Common myeloid progenitor, CD34-positive (primary cell): ENCODE measurements around the gene PCCA.

Experiments used
- CTCF ChIA-PET: fragments of 350-600 bp; sonication (Branson Sonifier 250); formaldehyde crosslinking; loops from one replicate; lab custom pipeline; 2021; ENCODE audit warnings: antibody characterized with exemption; lab: Charles Lee
- POLR2A ChIA-PET: fragments of 350-600 bp; sonication (Branson Sonifier 250); formaldehyde crosslinking; loops from one replicate; lab custom pipeline; 2021; ENCODE audit warnings: antibody characterized with exemption; lab: Charles Lee
- DNase-seq, 3 donors: peaks; one replicate each; pipeline versions ENCODE4 v3.0.0 to v3.0.0-alpha.2; 2013
- H3K27ac ChIP-seq, 2 experiments: 1 replicate in 1 of 2; 2 replicates in 1 of 2; pipeline ENCODE4 v1.7.0; 2013; ENCODE audit warnings: inconsistent platforms in 2 of 2, low read length in 2 of 2, mild to moderate bottlenecking in 2 of 2, low read depth in 1 of 2, moderate library complexity in 1 of 2; ENCODE audit not compliant: severe bottlenecking in 2 of 2, insufficient read depth in 1 of 2, poor library complexity in 1 of 2
- H3K27me3 ChIP-seq, 5 experiments: replicated peaks in 2 of 5; 1 replicate in 3 of 5; 2 replicates in 2 of 5; pipeline versions ENCODE4 v1.6.1 to v1.7.0; 2013; ENCODE audit warnings: low read length in 4 of 5, mild to moderate bottlenecking in 2 of 5, moderate library complexity in 2 of 5, inconsistent platforms in 1 of 5; ENCODE audit not compliant: insufficient read depth in 5 of 5, control insufficient read depth in 4 of 5
- H3K36me3 ChIP-seq, 4 experiments: 1 replicate in 2 of 4; 2 replicates in 2 of 4; pipeline versions ENCODE4 v1.6.1 to v1.7.0; 2013; ENCODE audit warnings: low read length in 3 of 4, control low read depth in 1 of 4, mild to moderate bottlenecking in 1 of 4; ENCODE audit not compliant: control insufficient read depth in 4 of 4, insufficient read depth in 4 of 4
- H3K4me1 ChIP-seq, 4 experiments: 1 replicate in 3 of 4; 2 replicates in 1 of 4; pipeline versions ENCODE4 v1.6.1 to v1.7.1; 2013; ENCODE audit warnings: low read length in 3 of 4, mild to moderate bottlenecking in 3 of 4, control low read depth in 1 of 4, inconsistent platforms in 1 of 4, moderate library complexity in 1 of 4; ENCODE audit not compliant: control insufficient read depth in 4 of 4, insufficient read depth in 4 of 4; ENCODE audit errors: control extremely low read depth in 1 of 4
- H3K4me3 ChIP-seq, 7 experiments: 1 replicate in 4 of 7; 2 replicates in 3 of 7; pipeline versions ENCODE4 v1.5.1 to v1.7.0; 2013; ENCODE audit warnings: mild to moderate bottlenecking in 7 of 7, low read length in 6 of 7, moderate library complexity in 6 of 7, inconsistent platforms in 2 of 7, low read depth in 2 of 7, control low read depth in 1 of 7; ENCODE audit not compliant: insufficient read depth in 4 of 7, control insufficient read depth in 1 of 7; ENCODE audit errors: extremely low read depth in 1 of 7
- H3K9me3 ChIP-seq, 5 experiments: 1 replicate in 4 of 5; 2 replicates in 1 of 5; pipeline versions ENCODE4 v1.6.1 to v1.7.1; 2013; ENCODE audit warnings: low read length in 4 of 5, mild to moderate bottlenecking in 2 of 5, inconsistent platforms in 1 of 5, low read depth in 1 of 5, moderate library complexity in 1 of 5; ENCODE audit not compliant: control insufficient read depth in 4 of 5, insufficient read depth in 2 of 5; ENCODE audit errors: control extremely low read depth in 1 of 5
- whole genome bisulfite sequencing: methylation state at CpG from one replicate; pipeline ENCODE4 v1.1.5; 2013; ENCODE audit not compliant: insufficient coverage; 5-methylcytosine and 5-hydroxymethylcytosine counted together

PCCA gene

DNA sequence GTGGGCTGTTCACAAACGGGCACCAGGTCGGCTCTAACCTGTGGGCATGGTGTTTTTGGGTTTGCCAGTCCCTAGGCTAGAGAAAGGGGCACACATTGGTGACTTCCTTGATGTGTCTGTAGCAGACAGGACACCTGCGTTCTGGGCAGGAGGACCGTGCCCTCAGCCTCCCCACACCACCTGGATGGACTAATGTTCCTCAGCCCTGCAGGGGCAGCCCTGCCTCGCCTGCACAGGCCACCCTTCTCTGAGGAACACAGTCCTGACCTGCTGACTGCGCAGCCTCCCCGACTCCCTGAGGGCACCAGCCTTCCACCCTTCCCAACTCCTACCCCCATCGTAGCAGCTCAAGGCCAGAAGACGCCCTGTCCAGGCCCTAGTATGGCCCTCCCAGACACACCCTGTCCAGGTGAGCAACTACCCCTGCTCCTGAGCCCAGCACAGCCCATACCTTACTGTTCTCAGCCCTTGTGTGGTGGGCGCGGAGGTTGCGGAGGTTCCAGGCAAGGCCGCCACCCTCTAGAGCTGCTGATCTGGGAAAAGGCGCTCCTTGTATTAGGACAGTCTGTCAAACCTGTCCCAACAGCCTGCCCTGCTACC lies 444.0 kb downstream of the PCCA start:
- ChIA-PET POLR2A (no interaction called here), CTCF (interaction anchor here (1.1 kb wide), 1 partner anchor 18 kb away, joined by 4 read pairs; no protein-coding TSS in a partner anchor)
- WGBS, result 99% methylated on average over 14 of the region's 14 CpGs

GRCh38 chr13:100533588-100534041 lies 444.7 kb downstream of the PCCA start:
- 95% methylated on average over 19 of the region's 19 CpGs for WGBS
- CTCF ChIA-PET, result interaction anchor here (1.1 kb wide), 1 partner anchor 18 kb away, joined by 4 read pairs; no protein-coding TSS in a partner anchor
- no peaks in the 10 kb centered on the region for H3K9me3 ChIP-seq
- peaks cover 0 to 15% (median 2%) of the 10 kb centered on the region in 4 experiments for H3K36me3 ChIP-seq
- peaks cover 0 to 11% (median 4%) of the 10 kb centered on the region in 4 experiments for H3K4me1 ChIP-seq
- POLR2A ChIA-PET, result no interaction called here
- H3K27me3 ChIP-seq, result no peaks in the 10 kb centered on the region
- DNase-seq, result no peak
- H3K27ac ChIP-seq, result no peak overlapping the region
- H3K4me3 ChIP-seq, result no peak overlapping the region

More for the DNA sequence above, 444.0 kb downstream of the PCCA start:
- Histone ChIP-seq H3K36me3 (peaks cover 0 to 15% (median 4%) of the 10 kb centered on the region in 4 experiments), H3K27me3 (no peaks in the 10 kb centered on the region), H3K4me3 (no peak overlapping the region), H3K4me1 (peaks cover 0 to 5% (median 1%) of the 10 kb centered on the region in 4 experiments), H3K27ac (no peak overlapping the region), H3K9me3 (no peaks in the 10 kb centered on the region)
- no peak for DNase-seq

GRCh38 chr13:100534147-100534843 lies 445.4 kb downstream of the PCCA start:
- CTCF ChIA-PET, result interaction anchor here (1.1 kb wide), 1 partner anchor 19 kb away, joined by 4 read pairs; no protein-coding TSS in a partner anchor
- peaks cover 0 to 15% (median 2%) of the 10 kb centered on the region in 4 experiments for H3K36me3 ChIP-seq
- WGBS, result 98% methylated on average over 12 of the region's 13 CpGs
- no peaks in the 10 kb centered on the region for H3K9me3 ChIP-seq
- POLR2A ChIA-PET, result no interaction called here
- peaks cover 0 to 12% (median 4%) of the 10 kb centered on the region in 4 experiments for H3K4me1 ChIP-seq
- DNase-seq, result no peak
- H3K27me3 ChIP-seq, result no peaks in the 10 kb centered on the region
- no peak overlapping the region for H3K4me3 ChIP-seq
- H3K27ac ChIP-seq, result no peak overlapping the region

GRCh38 chr13:100534911-100535310 lies 446.0 kb downstream of the PCCA start:
- no peaks in the 10 kb centered on the region for H3K9me3 ChIP-seq
- no peak overlapping the region for H3K4me3 ChIP-seq
- peaks cover 0 to 12% (median 4%) of the 10 kb centered on the region in 4 experiments for H3K4me1 ChIP-seq
- peaks cover 0 to 15% (median 2%) of the 10 kb centered on the region in 4 experiments for H3K36me3 ChIP-seq
- H3K27me3 ChIP-seq, result no peaks in the 10 kb centered on the region
- no peak overlapping the region for H3K27ac ChIP-seq
- ChIA-PET CTCF (no interaction called here), POLR2A (no interaction called here)
- DNase-seq, result no peak
- 100% methylated on average over 2 of the region's 6 CpGs for WGBS

- Histone ChIP-seq H3K4me3 (no peak overlapping the region), H3K36me3 (peaks cover 0 to 12% (median under 1%) of the 10 kb centered on the region in 4 experiments), H3K27me3 (no peaks in the 10 kb centered on the region), H3K9me3 (no peaks in the 10 kb centered on the region), H3K4me1 (peaks cover 0 to 12% (median 4%) of the 10 kb centered on the region in 4 experiments), H3K27ac (no peak overlapping the region)
- 97% methylated on average over 11 of the region's 16 CpGs for WGBS
- POLR2A ChIA-PET, result no interaction called here
- CTCF ChIA-PET, result no interaction called here
- no peak for DNase-seq
These were observed 446.7 kb downstream of the PCCA start for GRCh38 chr13:100535426-100536135.

DNA sequence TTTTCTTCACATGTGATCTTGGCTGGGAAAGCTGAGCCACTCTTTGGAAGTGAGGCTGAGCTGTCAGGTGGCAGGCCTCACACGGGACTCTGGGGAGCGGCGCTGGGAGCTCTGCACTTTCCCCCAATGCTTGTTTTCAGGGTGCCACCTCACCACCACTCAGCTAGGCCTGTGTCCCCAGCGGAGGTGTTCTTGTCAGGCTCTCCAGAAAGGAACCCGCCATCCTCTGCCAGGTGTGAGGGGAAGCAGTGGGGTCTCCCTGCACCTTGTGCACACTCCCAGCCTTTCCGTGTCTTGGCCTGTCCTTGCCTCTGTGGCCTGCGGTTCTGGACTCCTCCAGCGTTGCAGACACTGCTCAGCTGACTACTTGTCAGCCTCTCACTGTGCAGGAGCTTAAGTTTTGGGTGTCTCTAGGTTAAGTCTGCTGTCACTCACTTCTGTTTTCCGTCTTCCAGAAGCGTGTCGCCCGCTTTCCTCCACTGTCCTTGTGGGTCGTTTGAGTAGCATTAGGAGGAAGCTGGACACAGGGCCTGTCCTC lies 447.8 kb downstream of the PCCA start:
- H3K4me1 ChIP-seq, result peaks cover 0 to 12% (median 4%) of the 10 kb centered on the region in 4 experiments
- no peak overlapping the region for H3K4me3 ChIP-seq
- H3K27ac ChIP-seq, result no peak overlapping the region
- H3K36me3 ChIP-seq, result peaks cover 0 to 9% (median 0%) of the 10 kb centered on the region in 4 experiments
- WGBS, result 91% methylated on average over 8 of the region's 13 CpGs
- no peaks in the 10 kb centered on the region for H3K27me3 ChIP-seq
- H3K9me3 ChIP-seq, result no peaks in the 10 kb centered on the region
- CTCF ChIA-PET, result no interaction called here
- no peak for DNase-seq
- POLR2A ChIA-PET, result interaction anchor here (0.6 kb wide), 1 partner anchor 423 kb away, joined by 5 read pairs; no protein-coding TSS in a partner anchor
